ENCODE results near the gene COL11A1.
"Not testable (repeated sequence)": the region's sequence is repeated elsewhere in the genome, so short reads cannot be mapped to it uniquely, and the experiment has no call there.

COL11A1 gene

DNA sequence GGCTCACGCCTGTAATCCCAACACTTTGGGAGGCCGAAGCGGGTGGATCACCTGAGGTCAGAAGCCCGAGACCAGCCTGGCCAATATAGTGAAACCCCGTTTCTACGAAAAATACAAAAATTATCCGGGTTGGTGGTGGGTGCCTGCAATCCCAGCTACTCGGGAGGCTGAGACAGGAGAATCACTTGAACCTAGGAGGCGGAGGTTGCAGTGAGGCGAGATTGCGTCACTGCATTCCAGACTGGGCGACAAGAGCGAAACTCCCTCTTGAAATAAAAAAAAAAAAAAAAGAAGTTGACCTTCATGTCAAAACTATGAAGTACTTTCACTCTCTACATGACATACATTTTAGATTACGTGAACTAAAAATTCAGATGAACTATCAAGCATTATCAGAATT lies 153.7 kb downstream of the COL11A1 start:
- no peak overlapping the region for H3K27ac ChIP-seq
- no peak for TF ChIP-seq CTCF (conservative IDR thresholded peaks at IDR 0.05)

DNA sequence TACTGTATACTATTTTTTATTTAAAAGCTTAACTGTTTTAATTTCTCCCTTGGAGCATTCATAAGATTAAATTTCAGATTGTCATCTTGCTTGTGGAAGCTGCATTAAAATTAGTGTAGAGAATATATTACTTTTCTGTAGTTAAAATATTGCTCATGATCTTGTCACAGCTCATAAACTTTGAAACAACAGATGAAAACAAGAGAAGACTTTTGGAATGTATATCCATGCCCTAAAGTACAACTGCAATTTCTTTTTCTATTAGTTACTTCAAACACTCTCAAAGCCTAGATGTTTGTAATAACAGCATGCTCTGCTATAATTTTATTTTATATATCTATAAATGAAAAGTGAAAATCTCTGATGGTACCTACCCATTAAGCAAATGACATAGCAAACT lies 155.9 kb downstream of the COL11A1 start:
- no peak for TF ChIP-seq CTCF (conservative IDR thresholded peaks at IDR 0.05)
- H3K27ac ChIP-seq, result no peak overlapping the region

DNA sequence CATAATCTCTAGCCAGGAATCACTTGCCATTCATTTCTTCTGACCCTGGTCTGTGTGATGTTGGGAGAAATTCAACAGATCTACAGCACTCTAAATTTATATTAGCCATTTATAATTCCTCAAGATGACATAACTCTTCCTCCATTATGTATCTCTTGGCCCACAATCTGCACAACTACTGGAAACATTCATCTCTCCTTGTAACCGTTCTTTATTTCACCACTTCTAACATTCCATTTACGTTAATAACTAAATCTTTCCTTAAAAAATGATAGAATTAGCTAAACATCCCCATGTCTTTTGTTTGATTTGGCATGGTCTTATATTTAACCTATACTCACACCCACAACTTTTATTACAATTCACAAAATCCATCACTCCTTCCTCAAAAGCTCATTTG lies 166.0 kb downstream of the COL11A1 start:
- no peak for TF ChIP-seq CTCF (conservative IDR thresholded peaks at IDR 0.05)
- H3K27ac ChIP-seq, result no peak overlapping the region

DNA sequence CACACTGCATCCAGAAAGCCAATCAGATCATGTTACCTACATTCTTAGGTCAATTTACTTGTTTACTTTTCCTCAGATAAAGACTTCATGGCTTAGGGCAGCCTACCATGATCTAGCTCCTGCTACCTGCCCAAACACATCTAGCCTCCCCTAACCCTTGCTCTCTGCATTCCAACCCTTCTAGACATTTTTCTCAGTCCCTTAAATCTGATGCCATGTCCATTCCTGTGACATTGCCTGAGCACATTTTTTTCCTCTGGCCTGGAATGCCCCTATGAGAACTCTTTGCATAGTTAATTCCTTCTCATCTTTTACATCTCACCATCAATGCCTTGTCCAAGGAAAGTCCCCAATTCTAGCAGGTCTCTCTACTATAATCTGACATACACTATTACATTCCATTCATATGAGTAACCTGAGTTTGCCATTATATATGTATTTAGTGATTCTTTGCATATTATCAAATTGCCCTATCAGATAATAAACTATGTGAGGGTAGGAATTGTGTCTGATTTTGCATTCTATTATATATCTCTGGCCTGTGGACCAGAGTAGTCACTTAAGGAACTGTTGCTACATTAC lies 166.9 kb downstream of the COL11A1 start:
- TF ChIP-seq CTCF (conservative IDR thresholded peaks at IDR 0.05), result no peak

GRCh38 chr1:102937401-102937800 lies 170.9 kb downstream of the COL11A1 start:
- no peak overlapping the region for H3K27ac ChIP-seq
- no peak for TF ChIP-seq CTCF (conservative IDR thresholded peaks at IDR 0.05)

More for the DNA sequence above, 166.9 kb downstream of the COL11A1 start:
- H3K27ac ChIP-seq, result no peak overlapping the region

- H3K27ac ChIP-seq, result not testable (repeated sequence)
Measured at GRCh38 chr1:102933362-102933761, 175.0 kb downstream of the COL11A1 start.

DNA sequence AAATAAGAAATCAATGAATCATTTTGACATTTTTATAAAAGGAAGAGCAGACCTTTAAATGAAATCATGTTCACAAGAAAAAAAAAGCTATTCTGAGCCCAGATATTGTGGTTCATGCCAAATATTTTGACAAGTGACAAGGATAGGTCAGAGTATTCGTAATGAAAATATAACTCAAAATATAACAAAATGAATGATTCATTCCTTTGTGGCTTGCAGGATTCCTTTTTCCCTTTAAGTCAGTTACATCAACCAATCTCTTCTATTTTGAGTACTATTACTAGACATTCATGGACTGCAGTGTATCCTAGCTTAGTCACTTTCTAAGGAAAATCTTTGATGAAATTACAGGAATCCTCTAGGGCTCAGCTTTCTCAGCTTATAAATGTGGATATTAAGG lies 188.7 kb downstream of the COL11A1 start:
- no peak overlapping the region for H3K27ac ChIP-seq
- TF ChIP-seq CTCF (conservative IDR thresholded peaks at IDR 0.05), result no peak

GRCh38 chr1:102901996-102902395 lies 206.3 kb downstream of the COL11A1 start:
- no peak overlapping the region for H3K27ac ChIP-seq
- TF ChIP-seq CTCF (conservative IDR thresholded peaks at IDR 0.05), result no peak

All from VCaP (cell line).